BLaER1 treated with 17β-estradiol and CSF1 and Interleukin-3, amounts not matched to agents 10 nM and 100 nM (cell line): ENCODE results near the gene DPPA3.
"Not testable (repeated sequence)": the region's sequence is repeated elsewhere in the genome, so short reads cannot be mapped to it uniquely, and the experiment has no call there.

Source experiments
- H3K27ac ChIP-seq, 11 experiments: shearing (Covaris generic); formaldehyde crosslinking; 2 replicates each; pipeline ENCODE4 v1.8.1; 2022
- H3K27me3 ChIP-seq, 11 experiments: shearing (Covaris generic); formaldehyde crosslinking; 2 replicates each; pipeline ENCODE4 v1.8.1; 2022
- H3K36me3 ChIP-seq, 11 experiments: shearing (Covaris generic); formaldehyde crosslinking; 2 replicates each; pipeline ENCODE4 v1.8.1; 2022
- H3K4me1 ChIP-seq, 10 experiments: shearing (Covaris generic); formaldehyde crosslinking; 2 replicates each; pipeline ENCODE4 v1.8.1; 2022
- H3K4me2 ChIP-seq, 11 experiments: shearing (Covaris generic); formaldehyde crosslinking; 2 replicates each; pipeline ENCODE4 v1.8.1; 2022
- H3K4me3 ChIP-seq, 10 experiments: shearing (Covaris generic); formaldehyde crosslinking; 2 replicates each; pipeline ENCODE4 v1.8.1; 2022
- H3K9ac ChIP-seq, 11 experiments: shearing (Covaris generic); formaldehyde crosslinking; 2 replicates each; pipeline ENCODE4 v1.8.1; 2022
- H3K9me3 ChIP-seq, 11 experiments: shearing (Covaris generic); formaldehyde crosslinking; replicated peaks in 1 of 11; 2 replicates each; pipeline ENCODE4 v1.8.1; 2022
- H4K20me1 ChIP-seq, 11 experiments: shearing (Covaris generic); formaldehyde crosslinking; 2 replicates each; pipeline ENCODE4 v1.8.1; 2022
- Cebpa-rat ChIP-seq, 11 experiments: shearing (Covaris generic); IDR thresholded peaks; 2 replicates each; pipeline ENCODE4 v1.8.1; 2022

Gene DPPA3

DNA sequence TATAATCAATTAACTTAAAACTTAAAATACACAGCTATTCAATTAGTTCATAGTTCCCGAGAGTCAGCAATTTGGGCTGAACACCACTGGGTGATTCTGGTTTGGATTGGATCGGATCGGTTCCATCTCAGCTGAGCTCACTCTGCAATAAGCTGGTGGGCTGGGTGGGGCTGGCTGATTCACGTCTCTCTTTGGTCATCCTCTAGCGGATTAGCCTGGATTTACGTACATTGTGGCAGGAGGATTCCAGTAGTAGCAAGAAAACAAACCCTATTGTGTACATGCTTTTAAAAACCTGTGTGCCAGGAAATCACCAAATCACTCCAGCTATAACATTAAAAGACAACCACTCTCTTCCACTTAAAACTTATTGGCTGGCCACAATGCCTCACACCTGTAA, 39.1 kb downstream of the DPPA3 start:
- Histone ChIP-seq H4K20me1 (no peaks in the 10 kb centered on the region), H3K4me3 (no peak overlapping the region), H3K9ac (no peak overlapping the region), H3K4me2 (no peak overlapping the region), H3K27ac (no peak overlapping the region; a peak in 1 of 22 replicates), H3K4me1 (peaks cover 9 to 62% (median 29%) of the 10 kb centered on the region in 10 experiments; a peak in 19 of 20 replicates), H3K36me3 (no peaks in the 10 kb centered on the region), H3K27me3 (no peaks in the 10 kb centered on the region), H3K9me3 (peaks cover 0 to 11% (median 7%) of the 10 kb centered on the region in 11 experiments; a peak in 7 of 22 replicates)
- TF ChIP-seq Cebpa-rat (IDR thresholded peaks at IDR 0.05), result no peak

DNA sequence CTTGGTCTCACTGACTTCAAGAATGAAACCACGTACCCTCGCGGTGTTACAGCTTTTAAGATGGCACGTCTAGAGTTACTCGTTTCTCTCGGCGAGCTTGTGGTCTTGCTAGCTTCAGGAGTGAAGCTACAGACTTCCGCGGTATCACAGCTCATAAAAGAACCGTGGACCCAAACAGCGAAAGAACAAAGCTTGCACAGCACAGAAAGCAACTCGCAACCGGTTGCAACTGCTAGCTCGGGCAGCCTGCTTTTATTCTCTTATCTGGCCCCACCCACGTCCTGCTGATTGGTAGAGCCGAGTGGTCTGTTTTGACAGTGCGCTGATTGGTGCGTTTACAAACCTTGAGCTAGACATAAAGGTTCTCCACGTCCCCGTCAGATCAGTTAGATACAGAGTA, 40.2 kb downstream of the DPPA3 start:
- H3K36me3 ChIP-seq, result no peaks in the 10 kb centered on the region
- no peak overlapping the region for H3K9ac ChIP-seq
- H3K4me3 ChIP-seq, result no peak overlapping the region
- H4K20me1 ChIP-seq, result no peaks in the 10 kb centered on the region
- H3K27ac ChIP-seq, result peak overlapping the region in 6 of 11 experiments; percentile 63 to 78 (median 74); a peak in 8 of 22 replicates
- no peak overlapping the region for H3K4me2 ChIP-seq
- peaks cover 0 to 11% (median 7%) of the 10 kb centered on the region in 11 experiments; a peak in 7 of 22 replicates for H3K9me3 ChIP-seq
- peaks cover 9 to 62% (median 29%) of the 10 kb centered on the region in 10 experiments; a peak in 19 of 20 replicates for H3K4me1 ChIP-seq
- TF ChIP-seq Cebpa-rat (IDR thresholded peaks at IDR 0.05), result no peak
- no peaks in the 10 kb centered on the region for H3K27me3 ChIP-seq

DNA sequence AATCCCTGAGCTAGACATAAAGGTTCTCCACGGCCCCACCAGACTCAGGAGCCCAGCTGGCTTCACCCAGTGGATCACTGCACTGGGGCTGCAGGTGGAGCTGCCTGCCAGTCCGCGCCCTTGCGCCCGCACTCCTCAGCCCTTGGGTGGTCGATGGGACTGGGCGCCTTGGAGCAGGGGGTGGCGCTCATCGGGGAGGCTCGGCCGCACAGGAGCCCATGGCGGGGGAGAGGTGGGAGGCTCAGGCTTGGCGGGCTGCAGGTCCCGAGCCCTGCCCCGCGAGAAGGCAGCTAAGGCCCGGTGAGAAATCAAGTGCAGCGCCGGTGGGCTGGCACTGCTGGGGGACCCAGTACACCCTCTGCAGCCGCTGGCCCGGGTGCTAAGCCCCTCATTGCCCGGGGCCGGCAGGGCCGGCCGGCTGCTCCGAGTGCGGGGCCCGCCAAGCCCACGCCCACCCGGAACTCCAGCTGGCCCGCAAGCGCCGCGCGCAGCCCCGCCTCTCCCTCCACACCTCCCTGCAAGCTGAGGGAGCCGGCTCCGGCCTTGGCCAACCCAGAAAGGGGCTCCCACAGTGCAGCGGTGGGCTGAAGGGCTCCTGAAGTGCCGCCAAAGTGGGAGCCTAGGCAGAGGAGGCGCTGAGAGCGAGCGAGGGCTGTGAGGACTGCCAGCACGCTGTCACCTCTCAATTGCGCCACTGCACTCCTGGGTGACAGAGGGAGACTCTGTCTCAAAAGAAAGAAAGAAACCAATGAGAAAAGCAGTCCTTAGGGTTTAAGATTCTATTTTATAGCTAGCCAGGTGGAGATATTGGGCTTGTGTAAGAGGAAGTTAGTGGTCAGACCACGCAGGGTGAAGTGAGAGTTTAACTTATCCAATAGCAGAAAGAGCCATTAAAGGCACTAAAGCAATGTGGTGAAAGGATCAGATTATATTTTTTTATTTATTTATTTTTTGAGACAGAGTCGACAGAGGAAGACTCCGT, 41.0 kb downstream of the DPPA3 start:
- H3K27me3 ChIP-seq, H4K20me1 ChIP-seq, H3K4me3 ChIP-seq, H3K36me3 ChIP-seq: not testable (repeated sequence)
- H3K27ac ChIP-seq, result peak overlapping the region in 8 of 11 experiments; percentile 67 to 78 (median 76); a peak in 16 of 22 replicates
- peak in 3 of 11 experiments; percentile 19 to 50 (median 44); a peak in 1 of 22 replicates for TF ChIP-seq Cebpa-rat (IDR thresholded peaks at IDR 0.05)
- peaks cover 9 to 57% (median 27%) of the 10 kb centered on the region in 10 experiments; a peak in 19 of 20 replicates for H3K4me1 ChIP-seq
- H3K9me3 ChIP-seq, result peaks cover 0 to 11% (median 7%) of the 10 kb centered on the region in 11 experiments; a peak in 7 of 22 replicates
- peak overlapping the region; percentile 18 to 73 (median 53); a peak in 19 of 22 replicates for H3K4me2 ChIP-seq
- peak overlapping the region in 4 of 11 experiments; percentile 33 to 52 (median 40); a peak in 3 of 22 replicates for H3K9ac ChIP-seq

DNA sequence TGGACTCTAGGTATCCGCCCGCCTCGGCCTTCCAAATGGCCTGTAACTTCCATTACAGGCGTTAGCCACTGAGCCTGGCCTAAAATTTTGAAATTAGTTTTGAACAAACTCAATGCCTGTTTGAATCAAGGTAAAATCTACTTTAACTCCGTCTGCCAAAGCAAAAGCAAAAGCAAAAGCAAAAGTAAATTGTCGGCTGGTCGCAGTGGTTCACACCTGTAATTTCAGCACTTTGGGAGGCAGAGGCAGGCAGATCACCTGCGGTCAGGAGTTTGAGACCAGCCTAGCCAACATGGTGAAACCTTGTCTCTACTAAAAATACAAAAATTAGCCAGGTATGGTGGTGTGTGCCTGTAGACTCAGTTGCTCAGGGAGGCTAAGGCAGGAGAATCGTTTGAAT, 44.4 kb downstream of the DPPA3 start:
- Histone ChIP-seq H3K9me3 (peaks cover 0 to 11% (median 7%) of the 10 kb centered on the region in 11 experiments; a peak in 7 of 22 replicates), H3K4me1 (peaks cover 9 to 38% (median 29%) of the 10 kb centered on the region in 10 experiments; a peak in 19 of 20 replicates)
- not testable (repeated sequence) for H4K20me1 ChIP-seq, H3K4me3 ChIP-seq, H3K4me2 ChIP-seq, H3K27ac ChIP-seq, H3K36me3 ChIP-seq, H3K9ac ChIP-seq, H3K27me3 ChIP-seq

DNA sequence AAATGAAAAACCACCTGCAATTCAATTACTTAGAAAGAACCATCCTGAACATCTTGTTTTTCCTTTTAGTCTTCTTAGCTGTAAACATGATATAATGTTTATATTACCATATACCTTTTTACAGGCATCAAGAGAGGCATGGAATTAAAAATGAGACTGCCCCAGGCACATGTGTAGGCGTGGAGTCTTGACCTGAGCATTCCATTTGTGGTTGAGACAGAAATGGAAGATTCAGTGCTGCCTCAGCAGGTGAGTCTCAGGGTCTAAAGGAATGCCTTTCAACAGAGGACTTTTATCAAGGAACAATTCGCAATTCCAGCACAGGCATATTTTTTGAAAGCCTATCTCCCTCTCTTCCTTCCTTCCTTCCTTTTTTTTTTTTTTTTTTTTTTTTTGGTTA, 45.8 kb downstream of the DPPA3 start:
- no peak for TF ChIP-seq Cebpa-rat (IDR thresholded peaks at IDR 0.05)
- no peaks in the 10 kb centered on the region for H4K20me1 ChIP-seq

DNA sequence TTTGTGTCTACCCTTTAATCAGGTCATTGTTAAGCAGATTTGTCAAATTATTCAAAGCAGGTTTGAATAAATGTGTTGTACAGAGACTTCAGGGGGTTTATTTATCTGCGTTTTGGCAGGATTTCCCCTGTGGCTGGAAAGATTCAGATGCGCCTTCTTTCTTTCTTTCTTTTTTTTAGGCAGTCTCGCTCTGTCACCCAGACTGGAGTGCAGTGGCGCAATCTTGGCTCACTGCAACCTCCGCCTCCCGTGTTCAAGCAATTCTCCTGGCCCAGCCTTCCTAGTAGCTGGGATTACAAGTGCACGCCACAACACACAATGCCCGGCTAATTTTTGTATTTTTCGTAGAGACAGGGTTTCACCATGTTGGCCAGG, 47.5 kb downstream of the DPPA3 start:
- Histone ChIP-seq H4K20me1 (no peaks in the 10 kb centered on the region), H3K4me1 (peaks cover 0 to 18% (median 11%) of the 10 kb centered on the region in 10 experiments; a peak in 13 of 20 replicates), H3K4me2 (peak overlapping the region in 2 of 11 experiments; percentile 20 to 23; a peak in 1 of 22 replicates), H3K27ac (no peak overlapping the region; a peak in 1 of 22 replicates), H3K4me3 (no peak overlapping the region), H3K9ac (no peak overlapping the region), H3K9me3 (no peaks in the 10 kb centered on the region), H3K36me3 (no peaks in the 10 kb centered on the region), H3K27me3 (no peaks in the 10 kb centered on the region)
- TF ChIP-seq Cebpa-rat (IDR thresholded peaks at IDR 0.05), result peak in 1 of 11 experiments; percentile 24; a peak in 1 of 22 replicates

More for the DNA sequence above, 45.8 kb downstream of the DPPA3 start:
- Histone ChIP-seq H3K9ac (no peak overlapping the region), H3K27ac (no peak overlapping the region), H3K4me3 (no peak overlapping the region), H3K4me1 (peaks cover 9 to 36% (median 28%) of the 10 kb centered on the region in 10 experiments; a peak in 19 of 20 replicates), H3K9me3 (peaks cover 0 to under 1% (median under 1%) of the 10 kb centered on the region in 11 experiments; a peak in 6 of 22 replicates), H3K36me3 (no peaks in the 10 kb centered on the region), H3K4me2 (no peak overlapping the region), H3K27me3 (no peaks in the 10 kb centered on the region)
